GM12878 (cell line): ENCODE results near the gene MAGI2. TPM values are rescaled to one million over a fixed set of nuclear protein-coding genes. Genes with fewer than 3 reads are reported as not detected.

ENCODE experiments used
- ATAC-seq: fragments of 200-7000 bp; cut with Tn5 transposase; 3 replicates; pipeline ENCODE4 v1.9.1; 2020; ENCODE audit warnings: mild to moderate bottlenecking, moderate library complexity
- BruUV-seq: library from RNA; stranded (reverse); fragments of 400-500 nt; replicated peaks from 2 replicates; lab custom pipeline; 2021; lab: Mats Ljungman, UMichigan
- CTCF ChIA-PET: fragments of 300-600 bp; sonication (Branson Sonifier 250); formaldehyde crosslinking; extraction: SDS; loops from one replicate; lab custom pipeline; 2021; ENCODE audit warnings: inconsistent platforms; lab: Yijun Ruan, JAX
- POLR2A ChIA-PET: fragments of 350-600 bp; formaldehyde crosslinking; extraction: SDS; loops from one replicate; lab custom pipeline; 2021; ENCODE audit warnings: inconsistent platforms; lab: Charles Lee
- RAD21 ChIA-PET: fragments of 300-600 bp; sonication (Branson Sonifier 250); formaldehyde crosslinking; loops from one replicate; lab custom pipeline; 2023; ENCODE audit warnings: antibody characterized with exemption; ENCODE audit not compliant: unreplicated experiment; lab: Charles Lee
- SMC1A ChIA-PET: fragments of 300-600 bp; sonication (Branson Sonifier 250); formaldehyde crosslinking; loops from one replicate; lab custom pipeline; 2023; ENCODE audit not compliant: unreplicated experiment, uncharacterized antibody; lab: Charles Lee
- DNase-seq: peaks from one replicate; pipeline ENCODE4 v3.0.0-alpha.2; 2011; ENCODE audit warnings: low read depth, low spot score
- FAIRE-seq: peaks from 3 replicates; lab custom pipeline; 2011; peaks lifted over from hg19 to GRCh38; lab: Jason Lieb, UNC
- H2AFZ ChIP-seq: 2 replicates; pipeline ENCODE4 v1.6.0; 2011; ENCODE audit warnings: low read depth, low read length, control low read depth; ENCODE audit not compliant: control insufficient read depth
- H3K27ac ChIP-seq: 2 replicates; pipeline ENCODE4 v1.5.1; 2011; ENCODE audit warnings: control low read depth; ENCODE audit not compliant: control insufficient read depth, insufficient read depth
- H3K27me3 ChIP-seq, 2 experiments: replicated peaks in 1 of 2; 2 replicates each; pipeline versions ENCODE4 v1.6.0 to v1.6.1; 2011; ENCODE audit warnings: low read length in 1 of 2; ENCODE audit not compliant: control insufficient read depth in 2 of 2, insufficient read depth in 2 of 2
- H3K36me3 ChIP-seq, 2 experiments: 2 replicates each; pipeline ENCODE4 v1.5.1; 2011; ENCODE audit warnings: low read length in 1 of 2; ENCODE audit not compliant: control insufficient read depth in 2 of 2, insufficient read depth in 2 of 2
- H3K4me1 ChIP-seq: 2 replicates; pipeline ENCODE4 v1.6.1; 2011; ENCODE audit warnings: mild to moderate bottlenecking, low read length, moderate library complexity, mixed read lengths; ENCODE audit not compliant: control insufficient read depth, insufficient read depth
- H3K4me2 ChIP-seq: 2 replicates; pipeline ENCODE4 v1.6.0; 2011; ENCODE audit warnings: control low read depth; ENCODE audit not compliant: control insufficient read depth, insufficient read depth
- H3K4me3 ChIP-seq: fragments of 200-600 bp; sonication (generic); 2 replicates; pipeline ENCODE4 v1.5.1; 2016
- H3K79me2 ChIP-seq: 2 replicates; pipeline ENCODE4 v1.6.0; 2011; ENCODE audit warnings: low read length; ENCODE audit not compliant: control insufficient read depth, insufficient read depth
- H3K9ac ChIP-seq: 2 replicates; pipeline ENCODE4 v1.8.0; 2011; ENCODE audit warnings: low read length, control low read depth, mixed read lengths; ENCODE audit not compliant: control insufficient read depth, insufficient read depth
- H3K9me3 ChIP-seq: replicated peaks from 3 replicates; pipeline ENCODE4 v1.5.1; 2011; ENCODE audit warnings: mild to moderate bottlenecking, low read length; ENCODE audit not compliant: control insufficient read depth, insufficient read depth
- H4K20me1 ChIP-seq: 2 replicates; pipeline ENCODE4 v1.6.0; 2011; ENCODE audit not compliant: control insufficient read depth, insufficient read depth
- ATF7 ChIP-seq: fragments of 450-650 bp; IDR thresholded peaks from 2 replicates; pipeline ENCODE4 v1.6.1; 2016; ENCODE audit warnings: low read depth, mild to moderate bottlenecking
- BACH1 ChIP-seq: fragments of 450-650 bp; IDR thresholded peaks from 2 replicates; pipeline ENCODE4 v1.6.1; 2017; ENCODE audit warnings: mild to moderate bottlenecking, borderline replicate concordance
- CREM ChIP-seq: IDR thresholded peaks from 2 replicates; pipeline ENCODE4 v1.6.1; 2014; ENCODE audit warnings: antibody characterized with exemption, low read depth
- ETV6 ChIP-seq, 2 experiments: fragments of 450-650 bp in 1 of 2; IDR thresholded peaks in 1 of 2; conservative IDR thresholded peaks in 1 of 2; 2 replicates each; pipeline ENCODE4 v1.6.1; 2014; ENCODE audit warnings: antibody characterized with exemption in 1 of 2, borderline replicate concordance in 1 of 2, low read depth in 1 of 2, mild to moderate bottlenecking in 1 of 2, moderate library complexity in 1 of 2
- IKZF2 ChIP-seq, 2 experiments: fragments of 450-650 bp; IDR thresholded peaks; 2 replicates each; pipeline ENCODE4 v1.6.1; 2017; ENCODE audit warnings: mild to moderate bottlenecking in 2 of 2, moderate library complexity in 2 of 2
- KLF5 ChIP-seq: fragments of 450-650 bp; IDR thresholded peaks from 2 replicates; pipeline ENCODE4 v1.6.1; 2014; ENCODE audit warnings: mild to moderate bottlenecking; ENCODE audit not compliant: partially characterized antibody
- LARP7 ChIP-seq: fragments of 450-650 bp; IDR thresholded peaks from 2 replicates; pipeline ENCODE4 v1.6.1; 2017; ENCODE audit warnings: mild to moderate bottlenecking
- NFYB ChIP-seq: IDR thresholded peaks from 2 replicates; pipeline ENCODE4 v1.6.1; 2011; ENCODE audit warnings: low read depth, mild to moderate bottlenecking, low read length, improper control_type of control experiment, moderate library complexity; ENCODE audit not compliant: insufficient read depth
- NR2C2 ChIP-seq: IDR thresholded peaks from 2 replicates; pipeline ENCODE4 v1.6.1; 2011; ENCODE audit warnings: borderline replicate concordance, low read depth; ENCODE audit not compliant: control insufficient read depth, insufficient read length
- RBBP5 ChIP-seq: fragments of 200-600 bp; sonication (generic); conservative IDR thresholded peaks from 2 replicates; pipeline ENCODE4 v1.6.1; 2016
- RFX5 ChIP-seq: IDR thresholded peaks from 2 replicates; pipeline ENCODE4 v1.6.1; 2011; ENCODE audit warnings: low read depth, low read length, improper control_type of control experiment
- SMAD1 ChIP-seq: fragments of 450-650 bp; IDR thresholded peaks from 2 replicates; pipeline ENCODE4 v1.6.1; 2018; ENCODE audit warnings: mild to moderate bottlenecking, low read depth; ENCODE audit not compliant: partially characterized antibody
- SREBF1 ChIP-seq: IDR thresholded peaks from 2 replicates; pipeline ENCODE4 v1.6.1; 2012; ENCODE audit warnings: mild to moderate bottlenecking, low read length
- STAT3 ChIP-seq: IDR thresholded peaks from 2 replicates; pipeline ENCODE4 v1.6.1; 2011; ENCODE audit warnings: low read depth, low read length, improper control_type of control experiment
- TCF12 ChIP-seq: IDR thresholded peaks from 2 replicates; pipeline ENCODE4 v1.6.1; 2011; ENCODE audit warnings: low read depth, mild to moderate bottlenecking, low read length
- ZNF207 ChIP-seq: fragments of 450-650 bp; IDR thresholded peaks from 2 replicates; pipeline ENCODE4 v1.6.1; 2014; ENCODE audit warnings: antibody characterized with exemption, mild to moderate bottlenecking, borderline replicate concordance
- ZNF384 ChIP-seq: IDR thresholded peaks from 2 replicates; pipeline ENCODE4 v1.6.1; 2012; ENCODE audit warnings: low read depth, mild to moderate bottlenecking, low read length, improper control_type of control experiment, borderline replicate concordance
- WGBS: methylation state at CpG from one replicate; pipeline ENCODE4 v1.1.6; 2016; ENCODE audit warnings: low lambda C conversion rate; ENCODE audit not compliant: insufficient replicate concordance, insufficient coverage; ENCODE audit errors: missing lambda C conversion rate; 5-methylcytosine and 5-hydroxymethylcytosine counted together
- in situ Hi-C: fragments of 300-500 bp; cut with MboI; formaldehyde crosslinking; loops from 9 replicates; pipeline ENCODE4 v1.14.3; 2018; ENCODE audit warnings: mixed read lengths
- intact Hi-C: fragments of 100-400 bp; cut with micrococcal nuclease; formaldehyde crosslinking; loops from one replicate; pipeline ENCODE4 v1.14.2; 2022; ENCODE audit not compliant: unreplicated experiment
- polyA plus RNA-seq, 11 experiments: library from polyadenylated mRNA; depleted of rRNA in 4 of 11; unstranded in 6 of 11; stranded (reverse) in 5 of 11; fragments of >200 nt; fragmentation: Nextera tagmentation in 4 of 11; fragmentation: Illumina TruSeq in 1 of 11; extraction: Ambion mirVana in 4 of 11; extraction: Trizol in 1 of 11; gene quantifications; 1 replicate in 1 of 11; 2 replicates in 10 of 11; pipeline versions ENCODE4 v1.2.1 to v1.2.3, GENCODE V29; 2011 to 2016; ENCODE audit warnings: inconsistent platforms in 2 of 11, missing spikeins in 2 of 11, low read depth in 1 of 11
- total RNA-seq, 4 experiments: library from RNA; depleted of rRNA in 3 of 4; stranded (reverse); fragments of >200 nt in 3 of 4; fragmentation: Illumina TruSeq in 1 of 4; extraction: Trizol in 1 of 4; gene quantifications; 2 replicates each; pipeline versions ENCODE4 v1.2.1 to v1.2.3, GENCODE V29; 2013 to 2021
- TF ChIP-seq, protein P1 (sequence below): IDR thresholded peaks from 2 replicates; pipeline ENCODE4 v1.6.1; 2012; ENCODE audit warnings: low read depth, low read length, improper control_type of control experiment

MAGI2 gene
- total and polyA plus RNA-seq, 10 of the 15 experiments (the other 5 are each of a cell fraction or from before 2014, with no cell fraction given), result 0.01 to 0.31 (median 0.05) TPM; not detected in 2

GRCh38 chr7:78594156-78594555, 859.3 kb downstream of the MAGI2 start (continued):
- TF ChIP-seq, protein P1, sequence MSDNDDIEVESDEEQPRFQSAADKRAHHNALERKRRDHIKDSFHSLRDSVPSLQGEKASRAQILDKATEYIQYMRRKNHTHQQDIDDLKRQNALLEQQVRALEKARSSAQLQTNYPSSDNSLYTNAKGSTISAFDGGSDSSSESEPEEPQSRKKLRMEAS, result no peak
- TF ChIP-seq STAT3, result no peak

DNA sequence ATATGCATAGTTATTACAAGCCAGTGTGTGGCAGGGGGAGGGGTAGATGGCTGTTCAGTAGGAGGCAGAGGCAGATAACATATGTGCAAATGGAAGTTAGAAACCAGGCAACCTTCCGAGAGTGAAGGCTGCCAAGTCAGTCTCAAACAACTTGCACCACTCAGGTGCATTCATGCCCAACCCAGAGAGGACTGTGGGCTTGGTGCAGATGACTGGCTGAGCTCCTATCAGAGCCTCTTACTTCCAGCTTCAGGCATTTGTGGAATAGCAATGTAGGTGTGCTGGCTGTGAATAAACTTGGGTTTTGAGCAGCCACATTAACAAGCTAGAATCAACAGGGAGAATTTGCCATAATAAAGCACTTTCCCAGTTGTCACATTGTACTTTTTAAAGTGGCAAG, 865.1 kb downstream of the MAGI2 start:
- Histone ChIP-seq H3K79me2 (no peaks in the 10 kb centered on the region), H3K9ac (no peak overlapping the region), H3K9me3 (no peaks in the 10 kb centered on the region), H4K20me1 (no peaks in the 10 kb centered on the region), H3K27ac (no peak overlapping the region), H3K4me1 (no peaks in the 10 kb centered on the region), H2AFZ (no peak overlapping the region), H3K4me2 (no peak overlapping the region), H3K36me3 (no peaks in the 10 kb centered on the region), H3K27me3 (no peaks in the 10 kb centered on the region), H3K4me3 (no peak overlapping the region)
- in situ Hi-C loops, result no loop called here
- intact Hi-C loops, result no loop called here
- SMC1A ChIA-PET, result no interaction called here
- CTCF ChIA-PET, result no interaction called here
- BruUV-seq, result no TSS peak
- no peak for FAIRE-seq
- 0% methylated on average over 1 of the region's 1 CpG for whole genome bisulfite sequencing
- POLR2A ChIA-PET, result interaction anchor here (0.5 kb wide), 1 partner anchor 1936 kb away, joined by 5 read pairs; no protein-coding TSS in a partner anchor
- DNase-seq, result no peak
- RAD21 ChIA-PET, result no interaction called here
- TF ChIP-seq TCF12 (no peak), BACH1 (no peak), KLF5 (no peak), ETV6 (conservative IDR thresholded peaks at IDR 0.05 in 1 of 2, IDR thresholded peaks at IDR 0.05 in 1 of 2; ENCODE audit: borderline replicate concordance in 1 of 2, low read depth in 1 of 2) (no peak), SMAD1 (no peak), RBBP5 (no peak), IKZF2 (IDR thresholded peaks at IDR 0.05) (no peak), RFX5 (no peak), SREBF1 (no peak), ZNF207 (no peak), NR2C2 (no peak), LARP7 (no peak), ATF7 (no peak), NFYB (no peak), ZNF384 (no peak), CREM (no peak)
- no peak for ATAC-seq
